ENCODE measurements around the gene UBE2C.

Gene UBE2C

GRCh38 chr20:45857114-45857881 lies 44.9 kb downstream of the UBE2C start, which contains the start of the genes ACOT8 and ZSWIM3:
ACOT8 (minus strand) TSS chr20:45857392; CDS start chr20:45857315, 77 bp downstream.
ZSWIM3 (plus strand) TSS chr20:45857614; CDS start chr20:45857826, 212 bp downstream.
- DNase-seq (ENCODE audit: low spot score), result peak; percentile 98
- in situ Hi-C loops (cut with MboI; ENCODE audit: low pct_unique_long_range_greater_than_20kb, low sequenced_read_pairs, unreplicated experiment), result no loop called here
- TF ChIP-seq CTCF (IDR thresholded peaks at IDR 0.05; ENCODE audit: extremely low read depth, insufficient read depth, missing control alignments), result no peak

GRCh38 chr20:45857882-45858216 lies 45.4 kb downstream of the UBE2C start:
- DNase-seq (ENCODE audit: low spot score), result peak; percentile 73
- TF ChIP-seq CTCF (IDR thresholded peaks at IDR 0.05; ENCODE audit: extremely low read depth, insufficient read depth, missing control alignments), result no peak
- in situ Hi-C loops (cut with MboI; ENCODE audit: low pct_unique_long_range_greater_than_20kb, low sequenced_read_pairs, unreplicated experiment), result no loop called here

GRCh38 chr20:45859916-45860315 lies 47.5 kb downstream of the UBE2C start:
- in situ Hi-C loops (cut with MboI; ENCODE audit: low pct_unique_long_range_greater_than_20kb, low sequenced_read_pairs, unreplicated experiment), result no loop called here

GRCh38 chr20:45860560-45861220 lies 48.2 kb downstream of the UBE2C start:
- no peak for TF ChIP-seq CTCF (IDR thresholded peaks at IDR 0.05; ENCODE audit: extremely low read depth, insufficient read depth, missing control alignments)
- in situ Hi-C loops (cut with MboI; ENCODE audit: low pct_unique_long_range_greater_than_20kb, low sequenced_read_pairs, unreplicated experiment), result no loop called here
- DNase-seq (ENCODE audit: low spot score), result no peak

More at GRCh38 chr20:45859916-45860315, 47.5 kb downstream of the UBE2C start:
- DNase-seq (ENCODE audit: low spot score), result no peak
- no peak for TF ChIP-seq CTCF (IDR thresholded peaks at IDR 0.05; ENCODE audit: extremely low read depth, insufficient read depth, missing control alignments)

GRCh38 chr20:45861221-45862075 lies 49.0 kb downstream of the UBE2C start:
- no peak for DNase-seq (ENCODE audit: low spot score)
- in situ Hi-C loops (cut with MboI; ENCODE audit: low pct_unique_long_range_greater_than_20kb, low sequenced_read_pairs, unreplicated experiment), result no loop called here

More at GRCh38 chr20:45861221-45862075, 49.0 kb downstream of the UBE2C start:
- no peak for TF ChIP-seq CTCF (IDR thresholded peaks at IDR 0.05; ENCODE audit: extremely low read depth, insufficient read depth, missing control alignments)
